Heart left ventricle (tissue), 13 donors: ENCODE measurements around the gene AGPAT3.

Experiments
- CTCF ChIP-seq, 12 donors: fragments of 200-600 bp; sonication (generic) in 4 of 12; IDR thresholded peaks; one replicate each; pipeline versions ENCODE4 v1.5.0 to v1.8.0; 2018 to 2022; ENCODE audit warnings: antibody characterized with exemption in 12 of 12, mild to moderate bottlenecking in 5 of 12
- POLR2A ChIP-seq, 2 donors: fragments of 450-650 bp; IDR thresholded peaks; one replicate each; pipeline ENCODE4 v1.6.1; 2017; ENCODE audit warnings: antibody characterized with exemption in 2 of 2, mild to moderate bottlenecking in 2 of 2, moderate library complexity in 2 of 2
- donor health status: ischemic (EF 13 %, LVEDD 7.1; RV severe dilation, severe dysfunction).
- donor health status: DM: no; HTN: yes; CAD: no.
- donor health status: DM: no; HTN: no; CAD: no.
- donor health status: ischemic (EF 25% LVEDD 6.9; RV normal size, moderate dysfunction).
- donor health status: ischemic (EF 25% LVEDD 5.7; RV mildly dilated, moderate dysfunction).
- donor health status: ischemic (EF 35%, LVEDD 5.7; RV mildly dilated, moderate dysfunction).
- donor health status: nonischemic (EF 11% LVEDD 7.7; RV severe dilation, severe dysfunction).
- donor health status: DM: yes; HTN: yes; CAD: no.
- donor health status: PGD.
- donor health status: ischemic (EF 29% LVEDD 5.4; RV normal size, mild dysfunction).
- donor health status: nonischemic (EF 23%, LVEDD 6.1; RV moderate dilation, normal function).

GRCh38 chr21:43971201-43971991 lies 106.4 kb downstream of the AGPAT3 start:
- TF ChIP-seq POLR2A (IDR thresholded peaks at IDR 0.05) (no peak), CTCF (IDR thresholded peaks at IDR 0.05) (no peak)
